SU-DHL-6 (cell line): Measurements from ENCODE around the gene HCFC1.

Source experiments
- H2AFZ ChIP-seq: fragments of 200-600 bp; sonication (generic); 2 replicates; pipeline ENCODE4 v1.6.1; 2014; ENCODE audit warnings: low read depth, mild to moderate bottlenecking, moderate library complexity, mixed read lengths, antibody characterized with exemption, low read length; ENCODE audit not compliant: severe bottlenecking
- H3F3A ChIP-seq: fragments of 200-600 bp; shearing (Covaris generic); 2 replicates; pipeline ENCODE4 v1.6.0; 2016; ENCODE audit warnings: antibody characterized with exemption, mild to moderate bottlenecking; ENCODE audit not compliant: insufficient read depth
- H3K27ac ChIP-seq: fragments of 200-600 bp; sonication (generic); 2 replicates; pipeline ENCODE4 v1.5.1; 2016; ENCODE audit warnings: low read depth, mild to moderate bottlenecking, low read length, moderate library complexity, mixed read lengths
- H3K27me3 ChIP-seq: fragments of 200-600 bp; sonication (generic), shearing (Covaris generic); 2 replicates; pipeline ENCODE4 v1.6.0; 2014; ENCODE audit warnings: mild to moderate bottlenecking, low read length
- H3K36me3 ChIP-seq: fragments of 200-600 bp; sonication (generic); 2 replicates; pipeline ENCODE4 v1.6.1; 2014; ENCODE audit warnings: mild to moderate bottlenecking, low read length, mixed read lengths
- H3K4me2 ChIP-seq: fragments of 300-600, 200-600 bp; shearing (Covaris generic), sonication (generic); 2 replicates; pipeline ENCODE4 v1.6.0; 2014; ENCODE audit warnings: low read length, low read depth, mild to moderate bottlenecking; ENCODE audit not compliant: poor library complexity, severe bottlenecking
- H3K4me3 ChIP-seq: fragments of 200-600 bp; sonication (generic); 2 replicates; pipeline ENCODE4 v1.5.1; 2014; ENCODE audit warnings: antibody characterized with exemption, low read length, mild to moderate bottlenecking, mixed read lengths; ENCODE audit not compliant: insufficient read depth, poor library complexity, severe bottlenecking
- H3K79me2 ChIP-seq: fragments of 200-600 bp; sonication (generic); 2 replicates; pipeline ENCODE4 v1.6.1; 2014; ENCODE audit warnings: mild to moderate bottlenecking, low read length, moderate library complexity; ENCODE audit not compliant: insufficient read depth
- H3K9ac ChIP-seq: fragments of 200-600 bp; sonication (generic); 2 replicates; pipeline ENCODE4 v1.7.0; 2014; ENCODE audit warnings: mild to moderate bottlenecking, low read length
- H3K9me2 ChIP-seq: fragments of 200-600 bp; sonication (generic); replicated peaks from 2 replicates; pipeline ENCODE4 v1.6.1; 2014; ENCODE audit warnings: low read length; ENCODE audit not compliant: insufficient read depth
- H3K9me3 ChIP-seq: fragments of 200-600 bp; sonication (generic); 2 replicates; pipeline ENCODE4 v1.6.1; 2014; ENCODE audit warnings: low read length, mixed read lengths; ENCODE audit not compliant: insufficient read depth
- H4K20me1 ChIP-seq: fragments of 200-600 bp; sonication (generic); 2 replicates; pipeline ENCODE4 v1.6.1; 2014; ENCODE audit warnings: low read depth, mild to moderate bottlenecking, antibody characterized with exemption, low read length, moderate library complexity, mixed read lengths
- CTCF ChIP-seq: fragments of 200-600 bp; sonication (generic); IDR thresholded peaks from one replicate; pipeline ENCODE4 v1.5.1; 2017; ENCODE audit warnings: antibody characterized with exemption, mild to moderate bottlenecking, low read length, moderate library complexity; ENCODE audit not compliant: insufficient read depth, poor library complexity, severe bottlenecking
- EZH2phosphoT487 ChIP-seq: fragments of 200-600 bp; sonication (generic), shearing (Covaris generic); conservative IDR thresholded peaks from 2 replicates; pipeline ENCODE4 v1.6.1; 2018; ENCODE audit warnings: mild to moderate bottlenecking, antibody characterized with exemption, low read length, moderate library complexity, mixed read lengths

Gene HCFC1

GRCh38 chrX:153969125-153969903 lies 2.3 kb downstream of the HCFC1 start:
- Histone ChIP-seq H3K27me3 (no peaks in the 10 kb centered on the region), H4K20me1 (peaks cover 19% of the 10 kb centered on the region)

GRCh38 chrX:153968754-153969124 lies 2.9 kb downstream of the HCFC1 start:
- H3F3A ChIP-seq: peaks cover 4% of the 10 kb centered on the region; the same call in 1 of the 2 replicates
- 0 out of 2 replicates have a peak, but pooled peaks cover 4% of the 10 kb centered on the region for H3K36me3 ChIP-seq
- peak overlapping the region; percentile 96 for H3K4me3 ChIP-seq
- H3K4me2 ChIP-seq: peak overlapping the region; percentile 96
- TF ChIP-seq CTCF: no peak
- no peak for TF ChIP-seq EZH2phosphoT487
- H3K79me2 ChIP-seq: peaks cover 77% of the 10 kb centered on the region
- H2AFZ ChIP-seq: no peak overlapping the region
- peaks cover 19% of the 10 kb centered on the region for H4K20me1 ChIP-seq
- no peaks in the 10 kb centered on the region for H3K9me2 ChIP-seq
- H3K27ac ChIP-seq: peak overlapping the region; percentile 99
- no peaks in the 10 kb centered on the region for H3K27me3 ChIP-seq
- peak overlapping the region; percentile 100 for H3K9ac ChIP-seq
- no peaks in the 10 kb centered on the region for H3K9me3 ChIP-seq

More at GRCh38 chrX:153969125-153969903, 2.3 kb downstream of the HCFC1 start:
- peak overlapping the region; percentile 96 for H3K4me3 ChIP-seq
- peak overlapping the region; percentile 96 for H3K4me2 ChIP-seq
- H3F3A ChIP-seq: peaks cover 4% of the 10 kb centered on the region; the same call in 1 of the 2 replicates
- H3K9me2 ChIP-seq: no peaks in the 10 kb centered on the region
- peak overlapping the region; percentile 99 for H3K27ac ChIP-seq
- H2AFZ ChIP-seq: no peak overlapping the region
- H3K79me2 ChIP-seq: peaks cover 71% of the 10 kb centered on the region
- H3K9me3 ChIP-seq: no peaks in the 10 kb centered on the region
- TF ChIP-seq CTCF (no peak), EZH2phosphoT487 (no peak)
- H3K36me3 ChIP-seq: 0 out of 2 replicates have a peak, but pooled peaks cover 4% of the 10 kb centered on the region
- H3K9ac ChIP-seq: peak overlapping the region; percentile 100

GRCh38 chrX:153968255-153968654 lies 3.4 kb downstream of the HCFC1 start:
- H3K27ac ChIP-seq: peak overlapping the region; percentile 99
- H3F3A ChIP-seq: peaks cover 4% of the 10 kb centered on the region; the same call in 1 of the 2 replicates
- peak overlapping the region; percentile 96 for H3K4me3 ChIP-seq
- H3K27me3 ChIP-seq: no peaks in the 10 kb centered on the region
- H2AFZ ChIP-seq: no peak overlapping the region
- no peak for TF ChIP-seq EZH2phosphoT487
- no peak for TF ChIP-seq CTCF
- H3K9ac ChIP-seq: peak overlapping the region; percentile 100
- peaks cover 19% of the 10 kb centered on the region for H4K20me1 ChIP-seq
- 0 out of 2 replicates have a peak, but pooled peaks cover 4% of the 10 kb centered on the region for H3K36me3 ChIP-seq
- H3K79me2 ChIP-seq: peaks cover 82% of the 10 kb centered on the region
- no peaks in the 10 kb centered on the region for H3K9me3 ChIP-seq
- peak overlapping the region; percentile 96 for H3K4me2 ChIP-seq
- H3K9me2 ChIP-seq: no peaks in the 10 kb centered on the region
